Natural killer cell treated with Interleukin-12 subunit alpha and Interleukin-12 subunit beta and Interleukin-15 and Interleukin-18, amount 100 ng/mL, for 72 hours (primary cell): Measurements from ENCODE around the gene AATK. TPM values are rescaled to one million over a fixed set of nuclear protein-coding genes. Genes with fewer than 3 reads are reported as not detected.
A peak's percentile ranks its signal among the peaks of the same experiment; 100 is the strongest.

ENCODE experiments used
- ATAC-seq, 2 donors: fragments of 150-1000 bp; cut with Tn5 transposase in 1 of 2; sonication (Bioruptor Pico), chemical (Tn5 transposase) in 1 of 2; 2 replicates each; pipeline ENCODE4 v1.10.0; 2021
- DNase-seq: peaks from one replicate; pipeline ENCODE4 v3.0.0; 2022; ENCODE audit warnings: low spot score
- H3K27ac Mint-ChIP-seq, 2 donors: 1 replicate in 1 of 2; 2 replicates in 1 of 2; pipeline ENCODE4 v1.8.0; 2022; ENCODE audit warnings: mixed read lengths in 2 of 2, mild to moderate bottlenecking in 1 of 2, moderate library complexity in 1 of 2
- H3K27me3 Mint-ChIP-seq, 2 donors: 1 replicate in 1 of 2; 2 replicates in 1 of 2; pipeline ENCODE4 v1.8.0; 2022; ENCODE audit warnings: mixed read lengths in 2 of 2
- H3K36me3 Mint-ChIP-seq: one replicate; pipeline ENCODE4 v1.8.0; 2022; ENCODE audit warnings: mixed read lengths
- H3K4me1 Mint-ChIP-seq, 2 donors: 1 replicate in 1 of 2; 2 replicates in 1 of 2; pipeline ENCODE4 v1.8.0; 2022; ENCODE audit warnings: low read depth in 2 of 2, mixed read lengths in 2 of 2, mild to moderate bottlenecking in 1 of 2
- H3K4me3 Mint-ChIP-seq: one replicate; pipeline ENCODE4 v1.8.0; 2022; ENCODE audit warnings: mixed read lengths
- H3K9me3 Mint-ChIP-seq: 2 replicates; pipeline ENCODE4 v1.8.0; 2022; ENCODE audit warnings: mixed read lengths
- total RNA-seq, 2 donors: library from RNA; stranded (reverse); gene quantifications; one replicate each; pipeline ENCODE4 v1.2.3, GENCODE V29; 2022

The AATK gene
- total RNA-seq, 2 donors from 2014 or later = 1.8 to 7.6 TPM

DNA sequence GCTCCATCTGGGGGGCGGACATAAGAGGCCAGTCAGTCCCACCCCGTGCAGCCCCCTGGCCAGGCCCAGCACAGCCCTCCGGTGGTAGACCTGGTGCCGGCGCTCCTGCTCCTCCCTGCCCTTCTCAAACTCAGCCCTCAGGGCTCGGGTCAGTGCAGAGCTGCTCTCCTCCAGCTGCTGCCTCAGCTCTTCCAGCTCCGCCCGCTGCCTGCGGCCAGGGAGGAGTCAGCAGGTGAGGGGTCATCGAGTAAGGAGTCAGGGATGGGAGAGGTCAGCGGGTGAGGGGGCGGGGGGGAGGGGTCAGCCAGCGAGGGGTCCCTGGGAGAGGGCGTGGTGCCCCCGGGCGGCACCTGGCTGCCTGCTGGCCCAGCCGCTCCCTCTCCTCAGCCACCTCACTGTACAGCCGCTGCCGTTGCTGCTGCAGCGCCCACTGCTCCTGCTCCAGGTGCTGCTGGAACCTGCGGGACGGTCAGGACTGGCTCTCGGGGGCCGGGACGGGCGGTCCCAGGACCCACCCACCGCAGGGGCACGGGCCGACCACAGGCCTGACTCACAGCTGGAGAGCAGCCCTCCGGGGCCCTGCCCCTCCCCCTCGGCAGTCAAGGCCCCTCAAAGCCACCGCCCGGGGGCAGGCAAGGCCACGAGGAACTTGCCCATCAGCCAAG is 26.5 kb upstream of the AATK start:
- Mint-ChIP-seq H3K36me3 (no peaks in the 10 kb centered on the region), H3K4me3 (no peak overlapping the region), H3K9me3 (no peaks in the 10 kb centered on the region), H3K27ac (no peak overlapping the region), H3K4me1 (no peaks in the 10 kb centered on the region), H3K27me3 (no peaks in the 10 kb centered on the region)
- ATAC-seq (no peak), DNase-seq (no peak)

DNA sequence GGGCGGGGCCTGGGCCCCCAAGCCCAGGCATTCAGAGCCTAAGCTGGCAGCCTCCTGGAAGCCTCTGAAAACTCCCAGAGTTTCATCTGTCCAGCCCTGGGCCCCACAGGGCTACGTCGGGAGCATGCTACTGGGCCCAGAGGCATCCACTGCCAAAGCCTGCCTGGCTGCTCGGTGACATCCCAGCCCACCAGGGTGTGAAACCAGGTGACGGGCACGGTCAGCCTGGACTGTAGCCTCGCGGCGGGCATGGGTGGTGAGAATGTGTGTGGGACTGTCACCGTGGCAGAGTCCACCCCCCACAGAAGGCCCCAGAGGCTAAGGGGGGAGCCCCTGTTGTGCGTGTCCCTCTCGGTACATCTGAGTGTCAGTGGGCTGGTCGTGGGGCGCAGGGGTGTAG is 25.6 kb upstream of the AATK start:
- H3K27me3 Mint-ChIP-seq = no peaks in the 10 kb centered on the region
- no peaks in the 10 kb centered on the region for H3K36me3 Mint-ChIP-seq
- H3K4me3 Mint-ChIP-seq = no peak overlapping the region
- no peak for DNase-seq
- no peak overlapping the region for H3K27ac Mint-ChIP-seq
- H3K9me3 Mint-ChIP-seq = no peaks in the 10 kb centered on the region
- no peaks in the 10 kb centered on the region for H3K4me1 Mint-ChIP-seq
- ATAC-seq = no peak

DNA sequence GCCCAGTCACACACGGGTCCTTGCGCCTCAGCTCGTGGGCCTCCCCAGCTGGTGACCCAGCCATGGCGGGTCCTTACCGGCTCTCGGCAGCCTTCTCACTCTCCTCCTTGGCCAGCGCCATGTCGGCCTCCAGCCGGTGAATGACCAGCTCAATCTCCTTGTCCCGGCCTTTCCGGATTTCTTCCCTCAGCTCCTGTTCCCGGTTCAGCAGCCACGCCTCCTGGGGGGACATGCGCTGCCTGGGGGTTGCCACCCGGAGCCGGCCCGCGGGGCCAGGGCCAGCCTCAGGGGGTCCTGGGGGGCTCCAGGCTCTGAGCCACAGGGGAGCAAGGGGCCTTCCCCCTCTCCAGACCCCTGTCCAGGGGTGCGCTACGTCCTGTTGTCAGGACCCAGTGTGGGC is 25.1 kb upstream of the AATK start:
- H3K36me3 Mint-ChIP-seq = no peaks in the 10 kb centered on the region
- no peaks in the 10 kb centered on the region for H3K9me3 Mint-ChIP-seq
- no peaks in the 10 kb centered on the region for H3K4me1 Mint-ChIP-seq
- ATAC-seq = no peak
- DNase-seq = no peak
- H3K27me3 Mint-ChIP-seq = no peaks in the 10 kb centered on the region
- H3K27ac Mint-ChIP-seq = no peak overlapping the region
- H3K4me3 Mint-ChIP-seq = no peak overlapping the region

DNA sequence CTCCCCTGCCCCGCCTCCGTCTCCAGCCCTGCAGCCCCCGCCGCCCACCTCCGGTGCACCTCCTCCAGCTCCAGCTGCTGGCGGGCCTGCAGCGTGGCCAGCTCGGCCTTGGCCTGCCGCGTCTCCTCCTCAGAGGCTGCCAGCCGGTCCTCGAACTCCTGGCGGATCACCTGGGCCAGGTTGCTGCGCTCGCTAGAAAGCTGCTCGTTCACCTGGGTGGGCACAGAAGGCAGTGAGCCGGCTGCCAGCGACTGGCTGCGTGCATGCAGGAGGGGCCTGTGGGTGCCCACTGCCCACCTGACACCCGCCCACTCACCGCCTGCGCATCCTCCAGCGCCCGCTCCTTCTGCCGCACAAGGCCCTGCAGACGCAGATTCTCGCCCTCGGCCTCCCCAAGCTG is 24.6 kb upstream of the AATK start:
- ATAC-seq (no peak), DNase-seq (no peak)
- Mint-ChIP-seq H3K4me3 (no peak overlapping the region), H3K4me1 (no peaks in the 10 kb centered on the region), H3K36me3 (no peaks in the 10 kb centered on the region), H3K27ac (no peak overlapping the region), H3K27me3 (no peaks in the 10 kb centered on the region), H3K9me3 (no peaks in the 10 kb centered on the region)

DNA sequence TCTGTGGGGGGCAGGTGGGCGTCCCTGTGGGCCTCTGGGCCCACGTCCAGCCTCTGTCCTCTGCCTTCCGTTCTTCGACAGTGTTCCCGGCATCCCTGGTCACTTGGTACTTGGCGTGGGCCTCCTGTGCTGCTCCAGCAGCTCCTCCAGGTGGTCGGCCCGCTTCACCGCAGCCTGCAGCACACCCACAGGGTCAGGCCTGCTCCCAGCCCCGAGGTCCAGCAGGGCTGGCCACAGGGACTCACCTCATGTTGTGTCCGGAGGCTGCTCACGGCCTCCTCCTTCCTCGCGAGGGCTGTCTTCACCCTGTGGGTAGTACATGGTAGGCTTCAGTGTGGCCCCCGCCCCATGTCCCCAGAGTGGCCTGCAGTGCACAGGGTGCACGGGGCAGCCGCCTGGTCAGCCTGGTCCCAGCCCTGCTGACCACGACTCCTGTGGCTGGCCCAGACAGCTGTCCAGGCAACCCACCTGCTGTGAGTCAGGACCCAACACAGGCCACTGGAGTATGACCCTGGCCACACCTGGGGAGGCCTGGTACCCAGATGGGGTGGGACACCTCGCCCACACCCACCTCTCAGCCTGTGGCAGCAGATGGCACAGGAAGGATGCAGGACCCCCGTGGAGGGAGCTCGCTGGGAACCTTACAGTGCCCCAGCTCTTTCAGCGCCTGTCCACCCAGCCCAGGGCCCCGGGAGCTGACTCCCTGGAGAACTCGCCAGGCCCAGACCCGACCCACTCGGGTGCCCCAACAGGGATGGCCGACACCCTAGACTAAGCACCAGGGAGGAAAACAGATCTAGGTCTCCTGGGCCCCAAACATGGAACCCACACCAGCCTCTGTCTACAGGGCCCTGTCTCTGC is 23.9 kb upstream of the AATK start:
- no peak for ATAC-seq
- H3K4me1 Mint-ChIP-seq = no peaks in the 10 kb centered on the region
- peaks cover 0 to 2% of the 10 kb centered on the region in 2 donors for H3K27me3 Mint-ChIP-seq
- DNase-seq = no peak
- H3K9me3 Mint-ChIP-seq = no peaks in the 10 kb centered on the region
- no peak overlapping the region for H3K4me3 Mint-ChIP-seq
- H3K36me3 Mint-ChIP-seq = no peaks in the 10 kb centered on the region
- H3K27ac Mint-ChIP-seq = no peak overlapping the region

DNA sequence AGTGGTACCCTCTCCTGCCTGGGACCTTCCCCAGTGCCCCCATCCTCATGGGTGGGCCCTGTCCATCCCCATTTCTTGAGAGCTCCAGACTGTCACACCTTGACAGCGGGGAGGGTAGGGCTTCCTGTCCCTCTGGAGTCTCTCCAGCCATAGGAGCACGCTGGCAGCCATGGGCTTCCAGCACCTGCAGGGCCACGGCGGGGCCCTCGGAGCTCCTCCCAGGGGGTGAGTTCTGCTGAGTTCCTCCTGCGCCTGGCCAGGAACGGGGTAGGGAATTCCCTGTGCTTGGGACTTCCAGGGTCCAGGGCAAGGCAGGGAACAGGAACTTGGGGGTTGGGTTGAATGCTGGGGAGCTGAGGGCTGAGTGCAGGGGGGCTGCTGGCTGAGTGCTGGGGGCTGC is 23.0 kb upstream of the AATK start:
- Mint-ChIP-seq H3K4me3 (no peak overlapping the region), H3K27ac (no peak overlapping the region), H3K9me3 (no peaks in the 10 kb centered on the region), H3K4me1 (no peaks in the 10 kb centered on the region), H3K27me3 (peaks cover 0 to 2% of the 10 kb centered on the region in 2 donors), H3K36me3 (no peaks in the 10 kb centered on the region)
- ATAC-seq = no peak
- DNase-seq = no peak

DNA sequence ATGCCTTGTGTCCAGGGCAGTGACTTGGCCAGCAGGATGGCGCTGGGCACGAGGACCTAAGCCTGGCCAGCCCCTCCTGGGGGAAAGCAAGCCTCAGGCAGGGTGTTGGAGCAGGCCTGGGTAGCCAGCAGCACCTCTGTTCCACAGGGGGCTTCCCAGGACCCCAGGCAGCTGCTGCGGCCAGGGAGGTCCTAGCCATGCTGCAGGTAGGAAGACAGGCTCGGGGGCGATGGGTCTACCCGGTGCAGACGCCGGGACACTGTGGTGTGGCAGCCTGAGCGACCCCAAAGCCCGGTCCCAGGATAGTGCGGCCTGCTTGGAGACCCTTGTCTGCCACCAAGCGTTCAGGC is 22.4 kb upstream of the AATK start:
- H3K27me3 Mint-ChIP-seq = peaks cover 0 to 2% of the 10 kb centered on the region in 2 donors
- H3K4me1 Mint-ChIP-seq = no peaks in the 10 kb centered on the region
- no peaks in the 10 kb centered on the region for H3K9me3 Mint-ChIP-seq
- DNase-seq = no peak
- H3K4me3 Mint-ChIP-seq = no peak overlapping the region
- ATAC-seq = peak in 1 of 2 donors; percentile 1
- no peaks in the 10 kb centered on the region for H3K36me3 Mint-ChIP-seq
- no peak overlapping the region for H3K27ac Mint-ChIP-seq

DNA sequence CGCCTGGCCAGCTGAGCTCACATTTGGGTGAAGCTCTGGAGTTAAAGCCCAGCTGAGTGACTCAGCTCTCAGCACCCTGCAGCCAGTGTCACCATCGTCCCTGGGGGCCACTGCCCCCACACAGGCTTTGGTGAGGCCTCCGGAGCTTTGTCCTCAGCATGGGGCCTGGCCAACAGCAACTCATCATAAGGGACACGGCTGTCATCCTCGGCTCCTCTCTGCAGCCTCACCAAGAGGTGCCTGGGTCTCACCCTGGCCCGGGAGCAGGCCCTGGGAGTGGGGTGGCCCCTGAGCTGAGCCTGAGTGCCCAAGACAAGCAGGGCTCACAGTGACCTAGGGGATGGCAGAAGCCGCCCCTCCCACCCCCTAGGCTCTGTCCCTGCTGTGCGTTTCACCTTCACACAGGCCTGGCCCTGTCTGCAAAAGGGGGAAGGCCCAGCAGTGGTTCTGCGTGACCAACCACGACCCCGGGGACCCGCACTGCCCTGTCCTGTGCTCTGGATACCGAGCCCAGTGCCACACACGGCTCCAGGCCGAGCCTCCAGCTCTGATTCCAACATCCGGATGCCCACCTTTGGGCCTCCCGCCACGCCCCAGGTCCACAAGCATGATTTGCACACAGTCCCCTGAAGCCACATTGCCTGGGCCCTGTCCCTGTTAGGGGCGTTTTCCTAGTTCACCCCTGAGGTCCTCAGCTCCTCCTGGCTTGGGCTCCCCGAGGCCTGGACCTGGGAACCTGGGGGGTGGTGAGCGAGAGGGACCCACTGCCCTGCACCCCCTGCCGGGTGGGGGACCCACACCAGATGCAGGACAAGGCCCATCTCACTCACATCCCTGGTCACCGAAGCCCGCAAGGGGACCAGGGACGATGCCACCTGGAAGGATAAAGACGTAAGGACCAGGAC is 21.8 kb upstream of the AATK start:
- Mint-ChIP-seq H3K4me3 (no peak overlapping the region), H3K9me3 (no peaks in the 10 kb centered on the region), H3K4me1 (no peaks in the 10 kb centered on the region), H3K27me3 (peaks cover 0 to 2% of the 10 kb centered on the region in 2 donors), H3K36me3 (no peaks in the 10 kb centered on the region), H3K27ac (no peak overlapping the region)
- ATAC-seq (no peak), DNase-seq (no peak)

DNA sequence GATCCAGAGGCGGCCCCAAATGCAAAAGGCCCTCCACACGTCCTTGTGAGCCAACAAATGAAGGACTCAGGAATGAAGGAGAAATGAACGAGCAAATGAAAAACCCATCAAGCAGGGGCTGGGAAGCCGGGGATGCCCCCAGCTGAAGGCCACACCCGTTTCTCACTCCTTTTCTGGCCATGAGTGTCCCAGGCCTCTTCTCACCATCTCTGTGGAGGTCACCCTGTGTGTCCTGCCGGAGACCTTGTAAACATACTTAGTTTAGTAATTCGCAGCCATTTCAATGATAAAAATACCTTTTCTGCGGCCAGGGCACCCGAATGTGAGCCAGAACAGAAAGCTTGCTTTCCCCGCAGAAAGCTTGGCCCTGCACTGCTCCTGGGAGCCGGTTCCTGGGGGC is 21.1 kb upstream of the AATK start:
- Mint-ChIP-seq H3K9me3 (no peaks in the 10 kb centered on the region), H3K27me3 (peaks cover 0 to 2% of the 10 kb centered on the region in 2 donors)
- DNase-seq = no peak

DNA sequence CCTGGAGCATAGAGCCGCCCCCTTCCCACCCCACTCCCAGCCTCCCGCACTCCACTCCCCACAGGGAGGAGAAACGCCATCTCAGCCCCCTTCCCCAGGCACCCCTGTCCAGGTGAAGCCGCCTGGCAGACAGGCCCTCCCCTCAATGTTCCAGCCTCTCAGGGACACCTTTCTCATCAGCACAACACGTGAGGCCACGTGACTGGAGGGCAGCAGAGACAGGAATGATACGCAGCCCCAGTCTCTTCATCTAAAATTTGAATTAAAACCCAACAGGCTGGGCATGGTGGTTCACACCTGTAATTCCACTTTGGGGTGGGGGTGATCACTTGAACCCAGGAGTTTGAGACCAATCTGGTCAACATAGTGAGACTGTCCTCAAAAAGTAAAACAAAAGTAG is 20.2 kb upstream of the AATK start:
- Mint-ChIP-seq H3K27ac (no peak overlapping the region), H3K27me3 (peaks cover 0 to 2% of the 10 kb centered on the region in 2 donors), H3K9me3 (no peaks in the 10 kb centered on the region), H3K4me1 (no peaks in the 10 kb centered on the region), H3K36me3 (no peaks in the 10 kb centered on the region), H3K4me3 (no peak overlapping the region)
- DNase-seq (no peak), ATAC-seq (no peak)

More for the DNA sequence above, 21.1 kb upstream of the AATK start:
- Mint-ChIP-seq H3K4me3 (no peak overlapping the region), H3K27ac (no peak overlapping the region), H3K4me1 (no peaks in the 10 kb centered on the region), H3K36me3 (no peaks in the 10 kb centered on the region)
- no peak for ATAC-seq

DNA sequence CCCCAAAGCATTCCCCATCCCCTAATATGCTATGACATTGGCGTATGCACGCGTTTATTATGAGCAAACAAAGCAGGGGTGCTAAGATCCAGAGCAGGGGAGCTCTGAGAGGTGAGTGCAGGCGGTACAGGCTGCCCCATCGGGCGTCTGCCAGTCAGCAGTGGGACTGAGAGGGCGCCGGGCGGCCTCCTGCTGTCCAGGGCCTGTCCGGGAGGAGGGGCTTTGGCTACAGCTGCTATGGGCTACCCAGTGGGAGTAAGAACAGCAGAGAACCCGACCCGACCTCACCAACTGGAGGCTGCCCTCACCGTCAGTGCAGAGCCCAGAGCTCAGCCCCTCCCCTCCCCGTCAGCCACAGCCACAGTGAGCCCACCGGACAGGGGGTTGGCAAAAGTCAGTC is 18.5 kb upstream of the AATK start:
- no peak for ATAC-seq
- no peak overlapping the region for H3K4me3 Mint-ChIP-seq
- peaks cover 0 to 2% of the 10 kb centered on the region in 2 donors for H3K27me3 Mint-ChIP-seq
- DNase-seq = no peak
- no peak overlapping the region for H3K27ac Mint-ChIP-seq
- H3K4me1 Mint-ChIP-seq = no peaks in the 10 kb centered on the region
- no peaks in the 10 kb centered on the region for H3K36me3 Mint-ChIP-seq
- no peaks in the 10 kb centered on the region for H3K9me3 Mint-ChIP-seq

DNA sequence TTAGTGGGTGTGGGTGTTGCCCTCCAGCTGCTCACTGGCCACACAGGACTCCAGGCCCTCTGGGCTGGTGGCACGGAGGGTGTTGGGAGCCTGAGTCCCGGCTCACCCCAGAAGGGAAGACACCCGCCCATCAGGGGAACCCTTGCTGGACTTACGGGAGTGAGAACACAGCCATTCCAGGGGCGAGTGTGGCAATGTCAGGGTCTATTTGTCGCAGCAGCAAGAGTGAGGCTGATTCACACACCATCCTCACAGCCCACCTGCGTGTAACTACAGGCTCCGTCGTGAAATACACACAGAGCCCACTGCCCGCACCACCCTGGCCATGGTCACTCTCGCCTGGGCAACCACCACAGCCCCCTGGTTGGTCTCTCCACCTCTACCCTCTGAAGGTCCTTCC is 17.8 kb upstream of the AATK start:
- no peak overlapping the region for H3K4me3 Mint-ChIP-seq
- no peak overlapping the region for H3K27ac Mint-ChIP-seq
- H3K36me3 Mint-ChIP-seq = no peaks in the 10 kb centered on the region
- H3K4me1 Mint-ChIP-seq = no peaks in the 10 kb centered on the region
- peaks cover 0 to 2% of the 10 kb centered on the region in 2 donors for H3K27me3 Mint-ChIP-seq
- H3K9me3 Mint-ChIP-seq = no peaks in the 10 kb centered on the region
- no peak for ATAC-seq
- DNase-seq = no peak

DNA sequence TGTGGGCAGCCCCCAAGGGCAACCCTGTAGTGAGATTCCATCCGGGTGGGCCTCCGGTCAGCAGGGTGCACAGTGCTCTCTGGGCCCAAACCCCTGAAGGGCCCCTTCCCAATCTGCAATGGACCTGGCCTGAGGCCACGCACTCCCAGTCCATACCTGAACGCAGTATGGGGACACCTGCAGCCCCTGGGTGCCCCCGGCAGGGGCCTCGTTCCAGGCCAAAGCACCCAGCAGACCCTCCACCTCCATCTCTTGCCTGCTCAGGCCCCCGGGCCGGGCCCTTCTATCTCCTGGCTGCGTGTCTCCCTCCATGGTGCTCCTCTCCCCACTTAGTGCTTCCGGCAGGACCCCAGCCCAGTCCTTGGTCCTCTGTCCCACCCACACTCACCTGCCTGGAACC is 17.3 kb upstream of the AATK start:
- H3K27me3 Mint-ChIP-seq = peaks cover 0 to 2% of the 10 kb centered on the region in 2 donors
- DNase-seq = no peak
- ATAC-seq = no peak
- H3K9me3 Mint-ChIP-seq = no peaks in the 10 kb centered on the region
- H3K36me3 Mint-ChIP-seq = no peaks in the 10 kb centered on the region
- H3K4me3 Mint-ChIP-seq = no peak overlapping the region
- no peaks in the 10 kb centered on the region for H3K4me1 Mint-ChIP-seq
- H3K27ac Mint-ChIP-seq = no peak overlapping the region

DNA sequence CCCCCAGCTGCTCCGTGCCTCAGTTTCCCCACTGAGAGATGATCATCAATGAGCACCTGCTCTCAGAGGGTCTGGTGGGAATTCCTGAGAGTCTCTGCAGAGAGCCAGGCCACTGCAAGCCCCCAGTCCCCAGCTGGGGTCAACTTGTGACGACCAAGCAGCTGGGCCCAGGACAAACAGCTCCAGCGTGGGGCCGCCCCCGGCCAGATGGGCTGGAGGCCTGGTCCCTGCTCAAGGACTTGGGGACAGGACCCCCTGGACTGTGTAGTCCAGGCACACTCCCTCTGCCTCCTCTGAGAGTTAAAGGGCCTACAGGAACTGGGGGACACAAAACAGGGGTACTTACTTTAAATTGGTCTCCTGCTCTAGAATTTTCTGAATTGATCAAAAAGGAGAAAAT is 16.6 kb upstream of the AATK start:
- H3K27ac Mint-ChIP-seq = no peak overlapping the region
- no peaks in the 10 kb centered on the region for H3K36me3 Mint-ChIP-seq
- DNase-seq (no peak), ATAC-seq (no peak)
- peaks cover 0 to 2% of the 10 kb centered on the region in 2 donors for H3K27me3 Mint-ChIP-seq
- H3K4me3 Mint-ChIP-seq = no peak overlapping the region
- no peaks in the 10 kb centered on the region for H3K4me1 Mint-ChIP-seq
- no peaks in the 10 kb centered on the region for H3K9me3 Mint-ChIP-seq
